GOT3 (cell line): ENCODE data around the gene TARM1.

Experiments used
- DNase-seq: peaks from one replicate; lab custom pipeline; 2025; ENCODE audit warnings: mixed read lengths; lab: John Stamatoyannopoulos, UW

TARM1 gene

DNA sequence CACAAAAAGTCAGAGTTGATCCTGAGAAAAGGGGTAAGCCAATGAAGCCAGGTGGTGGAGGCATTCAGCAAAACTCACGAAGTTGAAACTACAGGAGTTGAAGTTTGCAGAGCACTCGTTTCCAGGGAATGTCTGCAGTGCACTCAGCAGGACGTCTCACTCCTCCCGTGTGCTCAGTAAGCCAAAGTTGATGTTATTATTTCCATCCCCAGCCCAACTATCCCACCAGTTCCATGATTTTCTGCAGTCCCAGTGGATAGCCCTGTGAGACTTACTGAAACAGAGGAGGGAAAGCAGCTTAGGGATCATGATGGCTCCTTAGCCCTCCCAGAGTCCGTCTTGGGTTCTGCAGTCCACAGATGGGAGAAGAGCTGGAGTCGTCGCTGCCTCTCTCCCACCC is at the start of gene TARM1:
Gene TARM1 (minus strand): TSS at position 334 of the 400 bp plus-strand sequence. CDS start 25 bp downstream, at position 309.
- no peak for DNase-seq

DNA sequence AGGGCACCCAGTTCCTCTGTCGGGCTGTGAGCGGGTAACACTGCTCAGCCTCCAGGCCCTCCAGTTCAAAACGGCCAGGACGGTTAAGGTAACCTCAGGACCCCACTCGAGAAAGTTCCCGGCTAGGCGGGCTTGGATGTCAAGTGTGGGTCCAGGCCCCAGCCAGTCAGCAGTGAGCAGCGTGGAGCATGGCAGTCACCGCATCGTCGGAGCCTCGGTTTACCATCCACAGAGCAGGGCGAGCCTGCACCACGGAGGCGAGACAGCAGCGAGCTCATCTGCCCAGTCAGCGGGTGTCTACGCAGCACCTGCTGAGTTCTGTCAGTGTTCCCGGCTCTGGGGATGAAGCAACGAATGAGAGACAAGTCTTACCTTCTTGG is 48.4 kb upstream of the TARM1 start:
- DNase-seq = no peak

DNA sequence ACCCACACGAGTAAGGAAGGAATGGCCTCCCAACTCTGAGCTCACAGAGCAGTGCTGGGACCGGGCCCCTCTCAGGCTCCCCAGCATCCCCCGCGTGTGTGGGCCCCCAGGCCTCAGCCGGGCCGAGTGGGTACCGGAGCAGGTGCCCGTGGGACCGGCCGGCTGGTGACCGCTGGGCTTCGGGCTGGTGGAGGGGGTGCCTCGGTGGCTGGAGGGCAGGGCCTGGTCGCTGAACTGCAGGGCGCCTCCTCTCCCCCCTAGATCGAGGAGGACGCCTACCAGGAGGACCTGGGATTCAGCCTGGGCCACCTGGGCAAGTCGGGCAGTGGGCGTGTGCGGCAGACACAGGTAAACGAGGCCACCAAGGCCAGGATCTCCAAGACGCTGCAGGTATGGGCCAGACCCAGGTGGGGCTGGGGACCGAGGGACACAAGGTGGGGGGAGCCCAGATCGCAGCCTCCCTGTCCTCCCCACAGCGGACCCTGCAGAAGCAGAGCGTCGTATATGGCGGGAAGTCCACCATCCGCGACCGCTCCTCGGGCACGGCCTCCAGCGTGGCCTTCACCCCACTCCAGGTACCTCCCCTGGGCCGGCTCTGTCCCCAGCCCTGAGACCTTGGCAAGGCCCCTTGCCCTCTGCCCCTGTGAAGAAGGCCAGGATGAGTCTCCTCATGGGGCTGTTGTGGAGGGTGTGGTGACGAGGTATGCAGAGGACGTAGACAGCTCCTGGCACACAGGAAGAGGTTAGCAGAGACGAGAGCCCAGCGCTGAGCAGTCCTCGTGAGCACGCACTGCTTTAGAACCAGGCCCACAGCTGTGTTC is 47.8 kb upstream of the TARM1 start:
- DNase-seq = no peak

DNA sequence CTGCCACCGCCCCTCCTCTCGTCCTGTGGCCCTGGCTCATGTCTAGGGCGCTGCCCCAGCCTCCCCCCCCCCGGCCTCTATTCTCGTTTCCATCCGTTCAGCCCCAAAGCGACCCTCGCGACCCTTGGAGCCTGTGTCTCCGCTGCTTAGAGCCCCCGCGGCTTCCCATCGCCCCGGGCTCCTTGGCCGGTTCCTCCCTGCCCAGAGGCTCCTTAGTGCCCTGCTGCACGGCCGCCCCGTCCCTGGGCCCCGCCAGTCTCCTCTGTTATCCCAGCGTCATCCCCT is 47.2 kb upstream of the TARM1 start:
- no peak for DNase-seq

DNA sequence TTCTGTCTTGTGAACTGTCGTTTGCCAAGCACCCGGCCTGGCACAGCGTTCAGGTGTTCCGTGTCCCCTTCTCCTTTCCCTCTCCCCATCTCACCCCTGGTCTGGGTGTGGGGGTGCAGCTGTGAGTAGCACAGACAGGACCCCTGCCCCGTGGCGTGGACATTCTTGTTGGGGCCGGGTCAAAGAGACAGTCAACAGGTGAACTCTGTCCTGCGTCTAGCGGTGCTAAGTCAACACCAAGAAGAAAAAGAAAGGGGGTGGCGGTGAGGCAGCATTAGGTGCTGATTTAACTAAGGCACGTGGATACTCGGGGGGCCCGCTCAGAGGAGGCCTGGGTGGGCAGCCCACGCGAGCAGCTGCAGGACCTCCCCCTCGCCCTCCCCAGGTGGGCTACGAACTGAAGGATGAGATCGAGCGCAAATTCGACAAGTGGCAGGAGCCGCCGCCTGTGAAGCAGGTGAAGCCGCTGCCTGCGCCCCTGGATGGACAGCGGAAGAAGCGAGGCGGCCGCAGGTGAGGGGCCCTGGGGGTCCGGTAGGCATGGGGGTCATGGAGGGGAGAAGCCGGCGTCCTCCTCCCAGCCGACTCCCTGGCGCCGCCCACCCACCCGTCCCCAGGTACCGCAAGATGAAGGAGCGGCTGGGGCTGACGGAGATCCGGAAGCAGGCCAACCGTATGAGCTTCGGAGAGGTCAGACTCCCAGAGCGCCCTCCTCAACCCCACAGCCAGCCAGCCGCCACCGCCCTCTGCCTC is 46.7 kb upstream of the TARM1 start:
- no peak for DNase-seq

DNA sequence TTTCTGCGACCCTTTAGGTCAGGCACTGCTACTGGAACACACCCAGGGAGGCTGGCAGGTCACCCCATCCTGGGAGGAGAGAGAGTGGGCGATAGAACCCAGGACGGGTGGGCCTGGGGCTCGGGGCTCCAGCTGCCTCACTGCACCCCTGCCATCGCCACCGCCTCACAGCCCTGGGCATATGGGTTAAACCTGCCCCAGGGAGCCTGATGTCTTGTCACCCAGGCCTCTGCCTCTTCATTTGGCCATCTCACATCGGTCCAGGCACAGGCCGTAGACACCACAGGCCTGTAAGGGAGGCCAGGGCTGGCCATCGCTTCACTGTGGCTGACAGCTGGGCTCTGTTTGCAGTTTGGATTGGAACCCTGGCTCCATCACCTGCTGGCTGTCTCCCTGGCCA is 44.5 kb upstream of the TARM1 start:
- DNase-seq = no peak

DNA sequence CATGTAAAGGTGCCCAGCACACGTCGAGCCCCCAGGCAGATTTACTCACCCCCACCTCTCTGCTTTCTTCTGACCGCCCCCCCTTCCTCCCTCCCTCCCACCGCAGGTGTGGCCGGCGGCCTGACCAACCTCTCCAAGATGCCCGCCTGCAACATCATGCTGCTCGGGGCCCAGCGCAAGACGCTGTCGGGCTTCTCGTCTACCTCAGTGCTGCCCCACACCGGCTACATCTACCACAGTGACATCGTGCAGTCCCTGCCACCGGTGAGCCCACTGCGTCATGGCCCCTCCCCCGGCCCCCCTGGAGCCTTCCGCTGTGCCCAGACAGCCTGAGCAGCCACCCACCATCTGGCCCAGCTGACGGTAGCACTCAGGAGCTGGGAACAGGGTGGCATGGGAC is 43.2 kb upstream of the TARM1 start:
- no peak for DNase-seq

DNA sequence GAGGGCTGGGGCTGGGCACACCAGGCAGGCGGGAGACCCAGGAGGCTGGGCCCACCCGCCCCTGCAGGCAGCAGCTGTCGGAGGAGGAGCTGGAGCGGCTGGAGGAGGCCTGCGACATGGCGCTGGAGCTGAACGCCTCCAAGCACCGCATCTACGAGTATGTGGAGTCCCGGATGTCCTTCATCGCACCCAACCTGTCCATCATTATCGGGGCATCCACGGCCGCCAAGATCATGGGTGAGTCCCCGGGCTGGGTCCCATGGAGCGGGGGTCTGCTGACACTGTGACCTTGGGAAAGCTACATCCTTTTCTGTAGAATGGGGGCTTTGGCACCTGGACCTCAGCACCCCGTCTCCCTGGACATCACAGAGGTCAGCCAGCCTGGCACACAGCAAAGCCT is 42.5 kb upstream of the TARM1 start:
- no peak for DNase-seq

DNA sequence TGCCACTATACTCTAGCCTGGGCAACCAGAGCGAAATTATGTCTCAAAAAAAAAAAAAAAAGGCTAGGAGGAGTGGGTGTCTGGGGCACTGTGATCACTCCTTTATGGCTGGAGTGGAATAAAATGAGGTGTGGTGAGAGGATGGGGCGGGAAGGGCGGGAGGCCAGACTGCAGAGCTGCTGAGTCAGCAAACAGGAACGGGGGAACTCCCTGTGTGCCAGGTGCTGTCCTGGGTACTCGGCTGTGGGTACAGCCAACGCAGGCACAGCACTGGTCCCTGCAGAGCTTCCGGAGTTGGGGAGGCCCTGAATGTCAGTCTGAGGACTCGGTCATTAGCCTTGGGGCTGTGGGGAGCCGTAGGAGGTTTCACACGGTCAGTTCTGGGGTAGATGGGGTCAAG is 40.1 kb upstream of the TARM1 start:
- no peak for DNase-seq

DNA sequence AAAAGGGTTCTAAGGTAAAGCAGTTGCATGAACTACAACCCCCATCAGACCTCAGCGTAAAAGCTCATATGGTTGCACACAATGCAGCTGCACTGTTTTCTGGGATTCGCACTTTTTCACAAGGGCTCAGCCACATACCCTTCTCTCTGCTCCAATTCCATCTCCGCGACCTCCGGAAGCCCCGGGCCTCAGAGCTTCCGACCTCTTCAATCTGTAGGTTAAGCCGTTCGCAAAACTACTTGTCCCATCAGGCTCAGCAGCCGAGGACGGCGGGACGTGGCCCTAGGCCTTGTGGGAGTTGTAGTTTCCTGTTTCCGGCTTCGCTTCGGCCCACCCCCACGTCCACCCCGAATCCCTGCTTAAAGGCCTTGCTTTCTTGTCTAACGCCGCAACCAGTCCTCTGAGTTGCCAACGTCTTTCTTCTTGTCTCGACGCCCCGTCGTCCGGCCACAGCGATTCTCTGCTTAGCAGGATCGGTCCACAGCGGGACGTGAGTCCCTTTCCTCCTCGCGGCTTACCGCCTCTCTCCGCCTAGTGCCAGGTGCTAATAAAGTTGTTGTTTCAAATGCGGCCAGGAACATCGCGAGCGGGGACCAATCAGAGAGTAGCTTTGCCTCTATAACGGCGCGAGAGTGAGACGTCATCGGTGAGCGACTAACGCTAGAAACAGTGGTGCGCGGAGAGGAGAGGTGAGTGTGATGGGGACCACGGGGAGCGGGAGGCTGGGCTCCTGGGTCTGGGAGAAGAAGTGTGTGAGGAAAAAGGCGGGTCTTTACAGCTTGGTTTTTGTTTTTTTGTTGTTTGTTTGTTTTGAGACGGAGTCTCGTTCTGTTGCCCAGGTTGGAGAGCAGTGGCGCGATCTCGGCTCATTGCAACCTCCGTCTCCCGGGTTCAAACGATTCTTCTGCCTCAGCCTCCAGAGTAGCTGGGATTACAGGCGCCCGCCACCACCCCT is 34.2 kb upstream of the TARM1 start, which contains the start of the genes PRPF31 and TFPT:
Gene PRPF31 (plus strand): TSS at position 646 of the 955 bp plus-strand sequence. CDS start 2,525 bp downstream, outside the sequence.
Gene TFPT (minus strand): TSS at position 549 of the 955 bp plus-strand sequence. CDS start 388 bp downstream, at position 161.
- DNase-seq = peak; percentile 76

DNA sequence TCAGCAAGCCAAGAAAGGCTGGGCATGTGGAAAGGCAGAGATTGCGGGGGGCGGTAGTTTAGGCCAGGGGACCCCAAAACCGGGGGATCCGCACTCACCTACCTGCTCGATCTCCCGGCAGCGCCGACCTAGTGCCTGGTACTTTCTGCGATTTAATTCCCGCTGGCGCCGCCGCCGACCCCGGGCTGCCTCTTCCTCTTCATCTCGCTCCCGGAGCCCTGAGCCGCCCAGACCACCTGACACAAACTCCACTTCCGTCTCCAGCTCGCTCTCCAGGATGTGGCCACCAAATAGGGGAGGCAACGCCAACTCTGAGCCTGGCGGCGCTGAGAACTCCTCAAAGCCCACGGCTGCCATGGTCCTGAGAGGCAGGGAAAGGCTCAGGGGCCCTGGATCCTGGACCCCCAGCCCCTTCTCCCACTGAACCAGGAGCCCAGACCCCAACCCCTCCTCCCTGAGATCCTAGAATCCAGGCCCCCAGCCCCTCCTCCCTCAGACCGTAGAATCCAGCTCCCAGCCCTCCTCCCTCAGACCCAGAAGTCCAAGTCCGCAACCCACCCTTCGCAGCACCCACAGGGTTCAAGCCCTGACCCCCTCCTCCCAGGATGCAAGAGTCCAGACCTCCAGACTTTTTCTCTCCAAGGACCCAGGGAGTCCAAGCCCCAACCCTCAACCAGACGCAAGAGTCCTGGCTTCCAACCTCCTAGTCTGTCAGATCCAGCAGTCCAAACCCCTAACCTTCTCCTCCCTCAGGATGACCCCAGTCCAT is 33.4 kb upstream of the TARM1 start:
- DNase-seq = no peak

DNA sequence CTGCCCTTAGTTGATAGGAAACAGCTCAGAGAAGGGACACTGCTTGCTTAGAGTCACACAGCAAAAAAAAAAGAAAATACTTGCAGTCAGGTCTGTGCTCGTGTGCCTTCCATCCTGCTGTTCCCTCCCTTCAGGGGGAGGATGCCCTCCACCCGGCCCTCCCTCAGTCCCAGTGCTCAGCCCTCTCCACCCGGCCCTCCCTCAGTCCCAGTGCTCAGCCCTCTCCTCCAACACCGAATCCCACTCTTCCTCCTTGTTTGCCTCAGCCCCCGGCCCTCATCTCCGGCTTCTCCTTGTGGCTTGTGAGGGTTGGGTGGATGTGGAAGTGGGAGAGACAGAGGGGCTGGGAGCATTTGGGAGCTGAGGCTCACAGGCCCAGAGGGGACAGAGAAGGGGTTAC is 28.5 kb upstream of the TARM1 start:
- no peak for DNase-seq

DNA sequence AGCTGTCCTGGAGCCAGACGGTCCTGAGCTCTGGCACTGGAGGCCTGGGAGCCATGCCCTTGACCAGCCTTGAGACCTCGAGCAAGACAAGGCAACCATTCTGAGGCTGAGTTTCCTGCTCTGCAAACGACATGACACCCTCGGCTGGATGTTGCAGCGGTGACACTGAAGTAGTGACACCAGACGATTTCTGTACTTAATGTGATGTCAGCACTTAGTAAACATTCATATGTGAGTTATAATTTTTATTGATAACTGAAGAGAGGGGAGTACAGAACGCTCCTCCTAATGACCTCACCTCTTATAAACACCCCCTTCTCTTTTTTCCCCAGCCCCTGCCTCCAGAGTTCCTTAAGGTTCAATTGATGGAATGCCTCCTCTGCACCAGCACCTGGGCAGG is 27.3 kb upstream of the TARM1 start:
- DNase-seq = no peak

DNA sequence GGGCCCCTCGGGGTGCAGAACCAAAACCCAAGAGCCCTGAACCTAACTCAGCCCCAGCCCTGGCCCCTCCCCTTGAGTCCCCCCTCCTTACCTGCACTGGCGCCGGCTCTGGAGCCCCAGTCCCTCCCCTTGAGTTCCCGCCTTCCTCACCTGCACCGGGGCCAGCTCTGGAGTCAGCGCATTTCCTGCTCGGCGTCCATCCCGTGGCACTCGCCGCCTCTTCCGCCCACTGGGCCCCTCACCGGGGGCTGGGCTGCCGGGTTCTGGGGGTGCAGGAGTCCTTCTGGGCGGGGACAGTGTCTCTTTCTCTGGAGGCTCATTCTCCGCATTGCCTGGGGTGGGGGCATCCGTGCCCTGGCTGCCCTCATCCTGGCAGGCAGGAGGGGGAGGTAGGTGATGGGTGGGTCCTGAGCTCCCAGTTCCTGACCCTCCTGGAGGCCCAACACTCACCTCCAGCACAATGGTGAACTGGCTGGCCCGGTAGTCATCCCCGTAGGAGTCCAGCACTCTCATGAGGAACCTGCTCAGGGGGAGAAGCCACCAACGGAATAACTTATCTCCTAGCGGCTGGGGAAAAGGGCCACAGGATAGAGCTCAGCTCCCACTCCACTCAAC is 26.8 kb upstream of the TARM1 start:
- DNase-seq = no peak

DNA sequence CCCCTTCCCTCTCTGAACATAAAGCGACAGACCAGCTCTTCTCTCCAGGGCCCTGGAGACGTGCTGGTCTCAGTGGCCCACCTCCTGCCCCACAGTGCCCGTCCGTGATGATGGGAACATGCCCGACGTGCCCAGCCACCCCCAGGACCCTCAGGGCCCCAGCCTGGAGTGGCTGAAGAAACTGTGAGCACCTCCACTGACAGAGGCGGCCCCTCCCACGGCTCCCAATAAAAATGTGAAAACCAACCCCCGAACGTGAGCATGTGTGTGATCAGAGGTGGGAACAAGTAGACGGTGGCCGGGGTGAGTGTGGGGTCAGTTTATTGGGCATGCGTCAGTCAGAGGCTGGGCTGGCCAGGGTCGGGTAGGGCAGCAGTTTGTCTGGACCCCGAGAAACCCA is 25.6 kb upstream of the TARM1 start:
- no peak for DNase-seq

DNA sequence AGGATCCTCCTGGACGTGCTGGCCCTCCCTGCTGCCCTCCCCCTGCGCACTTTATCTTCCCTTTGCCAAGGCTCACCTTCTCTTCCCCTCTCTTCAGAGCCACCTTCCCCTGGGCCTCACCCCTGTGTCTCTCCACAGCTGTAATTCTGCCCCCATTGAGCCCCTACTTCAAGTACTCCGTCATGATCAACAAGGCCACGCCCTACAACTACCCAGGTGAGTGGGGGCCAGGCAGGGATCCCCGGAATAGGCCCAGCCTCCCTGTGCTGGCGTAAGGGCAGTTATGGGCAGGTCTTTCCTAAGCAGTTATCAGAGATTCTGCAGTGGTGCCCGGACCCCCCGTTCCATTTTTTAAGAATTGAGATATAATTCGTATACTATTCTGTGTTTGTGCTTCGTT is 24.6 kb upstream of the TARM1 start:
- DNase-seq = no peak

DNA sequence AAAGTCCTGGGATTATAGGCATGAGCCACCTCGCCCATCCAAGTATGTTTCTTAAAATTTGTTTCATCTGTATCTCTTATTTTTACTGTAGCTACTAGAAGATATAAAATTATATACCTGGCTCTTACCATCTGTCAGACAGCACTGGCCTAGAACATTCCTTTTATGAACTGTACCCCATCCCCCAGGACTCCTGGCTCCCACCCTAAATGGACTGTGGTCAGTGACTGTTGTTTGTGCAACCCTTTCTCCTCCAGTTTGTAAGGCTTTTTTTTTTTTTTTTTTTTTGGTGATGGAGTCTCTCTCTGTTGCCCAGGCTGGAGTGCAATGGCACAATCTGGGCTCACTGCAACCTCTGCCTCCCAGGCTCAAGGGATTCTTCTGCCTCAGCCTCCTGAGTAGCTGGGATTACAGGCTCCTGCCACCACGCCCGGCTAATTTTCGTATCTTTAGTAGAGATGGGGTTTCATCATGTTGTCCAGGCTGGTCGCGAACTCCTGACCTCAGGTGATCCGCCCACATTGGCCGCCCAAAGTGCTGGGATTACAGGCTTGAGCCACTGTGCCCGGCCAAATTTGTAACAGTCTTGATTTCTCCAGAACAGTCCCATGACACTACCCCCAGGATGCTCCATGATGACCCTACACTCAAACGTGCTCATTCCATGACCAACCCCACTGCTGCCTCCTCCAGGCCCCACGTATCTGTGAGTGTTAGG is 24.0 kb upstream of the TARM1 start:
- no peak for DNase-seq

DNA sequence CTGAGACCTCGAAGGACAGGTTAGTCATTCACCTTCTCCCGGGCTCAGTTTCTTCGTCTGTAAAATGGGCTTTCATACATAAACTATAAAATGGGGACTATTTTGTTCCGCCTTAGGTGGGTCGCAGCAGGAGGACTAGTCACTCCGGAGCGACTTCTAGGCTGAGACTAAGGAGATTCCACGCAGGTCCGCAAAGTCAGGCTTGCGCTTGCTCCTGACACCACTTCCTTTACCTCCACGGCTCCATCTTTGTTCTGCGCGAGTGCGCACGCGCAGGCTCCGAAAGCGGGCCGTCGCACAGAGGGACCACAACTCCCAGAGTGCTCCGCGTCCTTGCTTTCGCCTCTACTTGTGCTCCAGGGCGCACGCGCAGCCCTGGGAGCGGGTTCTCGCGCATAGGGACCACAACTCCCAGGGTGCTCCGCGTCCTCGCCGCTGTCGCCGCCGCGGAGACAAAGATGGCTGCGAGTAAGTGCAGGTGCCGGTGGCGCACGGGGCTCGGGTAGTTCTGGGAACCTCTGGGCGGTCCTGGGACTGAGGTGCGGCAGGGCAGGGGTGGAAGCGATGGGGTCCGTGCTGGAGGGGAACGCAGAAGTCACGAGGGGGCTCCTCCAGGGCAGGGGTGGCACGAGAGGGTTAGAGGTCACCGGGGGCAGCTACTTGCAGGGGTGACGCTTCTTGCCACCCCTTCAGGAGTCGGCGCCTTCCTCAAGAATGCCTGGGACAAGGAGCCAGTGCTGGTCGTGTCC is 21.4 kb upstream of the TARM1 start, which contains the start of gene NDUFA3:
Gene NDUFA3 (plus strand): TSS at position 435 of the 749 bp plus-strand sequence. CDS start 24 bp downstream, at position 459.
- DNase-seq = peak; percentile 93

DNA sequence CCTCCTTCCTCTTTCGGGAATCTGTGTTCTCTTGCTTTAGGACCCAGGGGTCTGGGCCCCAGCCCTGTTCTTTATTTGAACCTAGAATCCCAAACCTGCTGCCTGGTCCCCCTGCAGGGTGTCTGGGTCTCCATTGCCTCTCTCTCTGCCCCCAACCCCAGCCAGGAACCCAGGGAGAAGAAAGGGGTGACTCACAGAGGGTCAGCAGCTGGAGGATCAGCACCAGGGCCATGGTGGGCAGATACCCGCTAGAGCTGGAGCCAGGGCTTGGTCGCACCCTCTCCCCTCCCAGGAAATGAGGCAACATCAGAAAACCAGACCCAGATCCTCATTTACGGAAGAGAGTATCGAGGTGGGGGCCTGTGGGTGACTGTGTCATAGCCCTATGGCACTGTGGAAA is 19.4 kb upstream of the TARM1 start, which contains the start of gene OSCAR:
Gene OSCAR (minus strand): TSS at position 243 of the 400 bp plus-strand sequence. CDS start 11 bp downstream, at position 232.
- DNase-seq = no peak
